ENCODE results near the gene PIEZO2.
"Not testable (repeated sequence)": the region's sequence is repeated elsewhere in the genome, so short reads cannot be mapped to it uniquely, and the experiment has no call there.

PIEZO2 gene

DNA sequence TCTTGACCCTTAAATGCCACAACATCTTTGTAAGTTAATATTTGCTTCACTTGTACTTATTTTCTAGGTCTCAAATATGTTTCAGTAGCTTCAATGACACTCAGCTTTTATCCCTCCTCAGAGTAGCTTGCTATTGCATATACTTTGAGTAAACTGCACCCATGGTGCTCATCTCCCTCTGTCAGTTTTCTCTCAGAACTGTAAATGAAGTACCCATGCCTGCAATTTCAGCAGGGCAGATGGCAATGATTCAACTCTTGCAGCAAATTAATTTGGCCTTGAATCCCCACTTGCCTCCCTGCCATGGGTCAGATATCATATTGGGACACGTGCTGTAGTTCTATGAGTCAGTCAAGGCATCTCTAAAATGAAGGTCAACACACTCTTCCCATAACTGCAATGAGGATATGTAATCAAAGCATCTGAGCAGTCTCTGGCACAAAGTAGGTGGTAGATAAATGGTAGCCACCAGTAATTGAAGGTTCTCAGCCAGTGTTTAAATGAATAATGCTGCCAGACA, 225.8 kb downstream of the PIEZO2 start:
- no peak for DNase-seq

DNA sequence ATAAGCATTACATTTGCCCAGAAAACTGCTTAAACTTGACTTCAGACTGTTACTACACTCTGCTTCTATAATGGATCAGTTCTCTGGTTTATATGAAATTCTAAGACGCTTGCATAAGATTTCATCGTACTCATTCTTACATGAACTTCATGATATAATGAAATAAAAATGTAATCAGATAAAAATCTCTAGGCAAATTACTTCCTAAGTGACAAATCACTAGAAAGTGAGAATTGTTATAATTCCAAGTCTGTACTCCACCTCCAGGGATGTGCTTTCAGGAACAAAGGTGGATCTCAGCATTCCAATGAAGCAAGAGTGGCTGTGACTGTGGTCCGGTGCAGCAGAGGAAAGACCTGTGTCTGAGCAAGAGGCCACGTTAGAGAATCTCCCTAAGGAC, 226.2 kb downstream of the PIEZO2 start:
- DNase-seq, result no peak

DNA sequence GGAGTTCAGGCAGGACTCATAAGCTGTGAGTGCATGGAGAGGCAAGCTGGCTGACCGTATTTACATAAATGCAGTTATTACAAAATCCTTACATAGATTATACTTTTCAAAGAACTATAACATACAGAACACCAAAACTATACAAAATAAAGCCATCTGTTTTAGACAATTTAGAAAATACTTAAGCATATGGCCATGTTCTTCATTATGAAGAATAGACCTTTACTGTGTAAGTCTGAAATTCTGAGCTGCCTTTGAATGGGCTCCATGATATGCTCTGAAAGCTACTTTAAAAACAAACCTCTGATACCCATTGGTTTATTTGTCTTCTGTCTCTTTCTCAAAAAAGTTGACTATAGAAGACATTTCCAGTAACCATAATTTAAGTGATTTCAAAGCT, 226.7 kb downstream of the PIEZO2 start:
- not testable (repeated sequence) for DNase-seq

DNA sequence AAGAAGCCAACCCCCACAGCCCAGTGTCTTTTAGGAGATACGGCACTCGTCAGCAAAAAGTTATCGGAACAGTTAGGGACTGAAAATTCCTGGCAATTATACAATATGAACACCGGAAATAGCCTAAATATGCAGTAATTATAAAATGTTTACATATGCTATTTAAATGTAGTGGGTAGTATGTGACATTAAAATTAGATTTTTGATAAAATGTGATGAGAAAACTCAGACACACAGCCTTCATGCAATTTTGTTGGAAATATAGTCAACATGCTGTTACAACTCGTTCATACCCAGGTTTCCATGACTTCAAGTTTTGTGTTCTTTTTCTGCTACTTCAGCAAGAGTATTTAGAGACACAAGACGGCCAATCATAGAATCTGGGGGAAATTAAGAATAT, 229.1 kb downstream of the PIEZO2 start:
- DNase-seq, result not testable (repeated sequence)

DNA sequence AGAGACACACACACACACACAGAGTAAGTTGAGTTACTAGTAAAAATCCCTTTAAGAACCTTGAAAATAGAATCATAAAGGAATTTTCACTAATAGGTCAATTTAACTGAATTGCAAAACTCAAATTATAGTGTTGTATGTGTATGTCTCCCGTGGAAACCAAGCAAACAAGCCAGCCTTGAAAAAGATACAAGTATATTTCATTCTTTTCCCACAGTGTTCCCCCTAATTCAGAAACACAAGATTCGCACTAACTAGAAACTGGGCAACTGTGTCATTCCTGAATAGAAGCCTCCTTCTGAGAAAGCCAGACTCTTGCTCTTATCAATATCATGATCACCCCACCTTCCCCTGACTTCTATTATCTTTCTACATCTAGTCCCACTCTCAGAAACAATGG, 229.5 kb downstream of the PIEZO2 start:
- no peak for DNase-seq

DNA sequence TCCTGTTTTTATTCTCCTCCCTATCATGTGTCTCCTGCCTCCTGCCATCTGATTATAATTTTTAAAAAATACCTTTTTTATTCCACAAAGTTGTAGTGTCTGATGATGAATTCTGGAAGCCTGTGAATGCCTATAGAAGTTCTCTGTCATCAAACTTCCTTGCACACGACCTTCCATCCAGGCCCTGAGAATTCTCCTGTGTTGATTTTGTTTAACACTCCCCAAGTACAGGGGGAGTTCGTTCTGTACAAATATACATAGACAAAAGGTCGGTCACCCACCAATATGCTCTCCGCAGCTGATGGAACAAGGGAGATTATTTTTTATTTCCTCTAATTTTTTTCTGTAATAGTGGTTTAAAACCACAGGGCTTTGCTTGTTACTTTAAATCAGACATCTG, 232.5 kb downstream of the PIEZO2 start:
- no peak for DNase-seq

DNA sequence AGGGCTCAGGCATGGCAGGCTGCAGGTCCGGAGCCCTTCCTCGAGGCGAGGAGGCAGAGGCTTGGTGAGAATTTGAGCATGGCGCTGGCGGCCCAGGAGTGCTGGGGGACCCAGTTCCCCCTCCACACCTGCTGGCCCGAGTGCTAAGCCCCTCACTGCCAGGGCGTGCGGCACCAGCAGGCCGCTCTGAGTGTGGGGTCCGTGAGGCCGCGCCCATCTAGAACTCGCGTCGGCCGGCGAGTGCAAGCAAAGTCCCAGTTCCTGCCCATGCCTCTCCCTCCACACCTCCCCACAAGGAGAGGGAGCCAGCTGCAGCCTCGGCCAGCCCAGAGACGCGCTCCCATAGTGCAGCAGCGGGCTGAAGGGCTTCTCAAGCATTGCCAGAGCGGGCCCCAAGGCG, 233.0 kb downstream of the PIEZO2 start:
- no peak for DNase-seq

DNA sequence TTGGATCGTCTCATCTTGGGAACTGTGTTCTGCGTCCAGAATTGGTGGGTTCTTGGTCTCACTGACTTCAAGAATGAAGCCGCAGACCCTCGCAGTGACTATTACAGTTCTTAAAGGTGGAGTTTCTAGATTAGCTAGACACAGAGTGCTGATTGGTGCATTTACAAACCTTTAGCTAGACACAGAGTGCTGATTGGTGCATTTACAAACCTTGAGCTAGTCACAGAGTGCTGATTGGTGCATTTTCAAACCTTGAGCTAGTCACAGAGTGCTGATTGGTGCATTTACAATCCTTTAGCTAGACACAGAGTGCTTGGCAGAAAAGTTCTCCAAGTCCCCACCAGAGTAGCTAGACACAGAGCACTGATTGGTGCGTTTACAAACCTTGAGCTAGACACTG, 233.6 kb downstream of the PIEZO2 start:
- not testable (repeated sequence) for DNase-seq

DNA sequence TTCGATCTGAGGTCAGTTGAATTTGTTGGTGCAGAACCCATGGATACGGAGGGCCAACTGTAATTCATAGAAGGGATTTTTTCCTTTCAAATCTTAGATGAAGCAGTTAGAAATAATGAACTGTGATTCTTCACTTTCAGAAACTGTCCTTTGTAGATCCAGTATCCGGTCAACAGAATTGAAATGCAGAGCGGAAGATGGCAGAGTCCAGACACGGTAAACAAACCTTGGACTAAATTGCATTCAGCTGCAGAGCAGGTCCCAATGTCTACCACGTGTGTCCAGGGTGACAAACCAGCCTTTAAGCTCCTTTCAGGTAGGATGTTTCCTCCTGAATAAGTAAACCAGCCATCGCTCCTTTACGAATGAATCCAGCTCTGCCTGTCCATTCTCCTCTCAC, 234.8 kb downstream of the PIEZO2 start:
- not testable (repeated sequence) for DNase-seq

DNA sequence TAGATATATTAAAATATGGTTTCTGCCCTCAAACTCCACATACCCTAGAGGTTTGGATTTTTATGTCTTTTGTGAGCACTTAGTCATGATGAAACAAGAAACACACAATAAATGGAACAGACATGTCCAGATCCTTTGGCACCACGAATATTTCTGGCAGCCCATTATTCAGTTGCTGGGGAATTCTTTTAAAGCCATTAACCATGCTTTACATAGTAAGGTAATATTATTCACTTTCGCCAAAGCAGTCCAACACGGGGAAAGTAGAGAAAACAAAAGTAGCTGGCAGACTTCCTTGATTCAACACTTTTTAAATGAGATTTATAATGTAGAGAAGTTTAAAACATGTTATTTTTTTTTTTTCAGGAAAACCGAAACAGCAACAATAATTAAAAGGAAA, 235.4 kb downstream of the PIEZO2 start:
- no peak for DNase-seq

DNA sequence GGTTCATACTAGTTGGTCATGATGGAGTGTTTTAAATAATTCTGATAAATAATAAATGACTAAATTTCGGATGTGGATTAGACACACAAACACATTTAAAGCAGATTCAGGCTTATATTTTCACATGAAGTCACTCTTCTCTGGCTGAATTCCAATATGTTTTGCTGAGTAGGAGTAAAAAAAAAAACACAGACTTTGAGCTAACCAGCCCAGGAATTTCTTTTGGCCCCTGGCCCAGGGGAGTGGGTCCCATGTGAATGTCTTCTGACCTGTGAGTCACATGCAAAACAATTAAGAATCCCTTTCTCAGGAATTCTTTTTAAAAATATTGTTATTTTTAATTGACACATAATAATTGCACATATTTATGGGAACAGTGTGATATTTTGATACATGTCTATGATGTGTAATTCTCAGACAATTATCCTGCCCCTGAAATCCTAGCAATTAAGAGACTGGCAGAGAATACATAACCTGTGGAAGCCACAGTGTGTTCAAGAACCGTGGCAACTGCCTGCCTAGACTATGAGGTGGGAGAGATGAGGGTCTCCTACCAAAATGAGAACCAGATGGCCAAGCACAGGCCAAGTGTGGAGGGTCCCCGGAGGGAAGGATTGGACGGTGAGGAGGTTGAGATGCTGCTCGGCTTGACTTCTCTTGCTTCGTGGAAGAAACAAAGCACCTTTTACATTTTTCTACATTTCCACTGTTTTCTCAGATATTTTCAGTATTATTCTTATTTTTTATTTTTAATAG, 236.4 kb downstream of the PIEZO2 start:
- DNase-seq, result no peak

DNA sequence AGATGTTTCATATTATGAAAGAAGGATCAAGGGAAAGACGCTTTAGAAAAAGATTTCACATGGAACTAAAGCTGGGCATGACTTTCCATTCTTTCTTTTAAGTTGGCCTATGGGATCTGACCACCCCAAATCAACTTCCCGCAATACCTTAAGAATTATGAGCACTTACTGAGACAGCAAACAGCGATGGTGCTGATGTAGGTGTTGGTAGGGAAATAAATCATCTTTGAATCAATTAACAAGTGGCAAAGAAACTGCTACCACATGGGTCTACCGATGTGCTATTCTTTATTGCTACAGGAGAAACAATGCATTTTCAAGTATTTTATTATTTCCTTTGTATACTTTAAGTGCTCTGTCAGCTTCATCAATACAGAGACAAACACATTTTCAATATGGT, 239.6 kb downstream of the PIEZO2 start:
- no peak for DNase-seq

DNA sequence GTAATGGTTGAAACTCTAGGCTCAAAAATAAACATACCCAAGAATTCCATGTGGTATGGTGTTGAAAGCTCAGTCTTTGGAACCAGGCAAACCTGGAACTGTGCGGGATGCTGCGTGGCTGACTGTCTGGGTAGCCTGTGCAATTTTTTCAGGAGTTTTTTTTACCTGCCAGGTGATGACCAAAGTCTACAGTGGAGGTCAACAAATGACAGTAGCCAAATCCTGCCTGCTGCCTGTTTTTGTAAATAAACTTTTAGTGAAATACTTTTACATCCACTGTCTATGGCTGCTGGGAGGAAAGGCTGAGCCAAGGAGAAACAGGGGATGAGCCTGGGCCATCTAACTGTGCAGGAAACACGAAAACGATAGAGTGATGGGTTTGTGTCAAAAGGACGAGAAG, 240.6 kb downstream of the PIEZO2 start:
- no peak for DNase-seq

DNA sequence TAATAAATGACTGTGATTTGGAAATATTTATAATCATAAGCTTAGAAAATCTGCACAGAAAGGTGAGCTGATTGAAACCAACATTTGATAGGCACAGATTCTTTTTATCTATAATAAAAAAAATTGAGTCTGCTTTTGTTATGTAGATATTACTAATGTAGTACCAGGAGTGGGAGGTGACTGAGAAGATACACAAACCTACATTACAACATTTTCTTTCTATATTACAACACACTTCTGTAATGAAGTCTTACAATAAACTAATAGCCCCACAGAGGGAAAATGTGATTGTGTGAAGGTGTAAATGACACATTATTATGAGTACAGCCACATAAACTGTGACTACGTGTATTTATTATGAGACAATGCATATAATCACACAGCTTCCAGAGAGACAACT, 241.6 kb downstream of the PIEZO2 start:
- no peak for DNase-seq

DNA sequence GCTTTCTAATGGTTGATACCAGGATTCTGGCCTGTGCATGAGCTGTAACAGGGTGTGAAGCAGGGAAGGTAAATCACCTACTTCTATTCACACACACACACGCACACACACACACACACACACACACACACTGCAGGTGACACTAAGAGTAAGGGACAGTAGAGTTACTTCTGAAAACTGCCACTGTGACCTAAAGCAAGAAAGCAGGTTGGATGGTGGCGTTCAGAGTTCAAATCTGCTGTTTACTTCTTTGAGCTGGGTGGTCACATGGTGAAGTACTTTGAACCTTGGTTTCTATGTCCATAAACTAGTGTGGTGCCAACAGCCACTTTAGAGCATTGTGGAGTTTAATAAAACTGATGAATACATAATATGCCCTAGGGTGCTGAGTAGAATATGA, 248.0 kb downstream of the PIEZO2 start:
- no peak for DNase-seq

DNA sequence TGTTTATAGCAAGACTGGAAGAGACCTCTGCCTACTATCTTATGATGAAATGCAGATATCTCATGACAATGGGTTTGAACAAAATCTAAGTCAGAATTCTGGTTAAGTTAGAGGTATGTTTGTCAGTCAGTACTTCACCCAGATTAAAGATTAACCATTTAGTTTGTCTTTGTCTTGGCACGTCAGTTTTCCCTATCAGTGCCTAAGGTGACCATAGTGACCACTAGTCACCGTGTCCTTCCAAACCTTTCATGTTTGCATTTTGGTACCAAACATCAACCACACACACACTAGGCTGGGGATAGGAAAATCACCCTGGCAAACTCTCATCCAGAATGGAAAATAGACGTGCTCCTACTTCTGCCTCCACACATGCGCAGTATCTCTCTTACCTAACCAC, 248.9 kb downstream of the PIEZO2 start:
- no peak for DNase-seq

DNA sequence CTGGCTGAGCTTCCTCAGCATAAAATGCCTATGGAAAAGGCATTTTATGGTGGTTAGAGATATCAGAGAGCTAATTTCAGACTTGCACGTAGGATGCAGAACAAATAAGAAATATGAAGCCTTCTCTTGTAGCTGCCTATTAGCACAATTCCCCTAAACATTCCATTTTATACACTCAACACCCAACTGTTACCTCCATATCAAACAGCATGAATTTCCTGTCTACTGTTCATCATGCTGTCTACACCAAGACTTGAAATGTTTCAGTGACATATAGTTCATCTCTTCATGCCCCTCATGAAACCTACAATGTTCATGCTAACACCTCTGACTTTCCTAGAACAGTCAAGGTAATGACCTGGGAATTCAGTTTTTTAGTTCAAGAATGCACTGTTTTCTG, 249.9 kb downstream of the PIEZO2 start:
- no peak for DNase-seq

DNA sequence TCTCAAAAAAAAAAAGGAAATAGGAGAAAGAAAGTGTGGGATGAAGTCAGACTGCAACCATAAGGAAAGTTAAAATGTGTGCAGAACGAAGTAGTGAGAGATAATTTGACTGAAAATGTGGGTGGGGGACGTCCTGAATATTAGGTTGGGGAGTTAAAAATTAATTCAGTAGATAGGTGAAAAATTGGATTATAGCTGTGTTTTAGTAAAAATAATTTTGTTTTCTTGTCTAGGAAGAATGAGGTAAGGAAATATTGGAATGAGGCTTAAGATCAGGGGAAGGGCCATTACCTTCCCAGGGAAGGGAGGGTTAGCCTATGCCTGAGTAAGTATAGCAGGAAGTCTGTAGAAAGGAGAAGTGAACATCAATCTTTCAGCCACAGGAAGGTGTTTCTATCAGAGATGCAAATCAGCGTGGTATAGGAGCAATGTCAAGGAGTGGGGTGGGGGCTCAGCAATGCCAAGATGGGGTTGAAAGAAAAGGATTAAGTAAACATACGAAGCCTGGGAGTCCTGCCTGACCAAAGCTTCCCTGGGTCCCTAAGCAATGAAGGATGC, 250.9 kb downstream of the PIEZO2 start:
- no peak for DNase-seq

DNA sequence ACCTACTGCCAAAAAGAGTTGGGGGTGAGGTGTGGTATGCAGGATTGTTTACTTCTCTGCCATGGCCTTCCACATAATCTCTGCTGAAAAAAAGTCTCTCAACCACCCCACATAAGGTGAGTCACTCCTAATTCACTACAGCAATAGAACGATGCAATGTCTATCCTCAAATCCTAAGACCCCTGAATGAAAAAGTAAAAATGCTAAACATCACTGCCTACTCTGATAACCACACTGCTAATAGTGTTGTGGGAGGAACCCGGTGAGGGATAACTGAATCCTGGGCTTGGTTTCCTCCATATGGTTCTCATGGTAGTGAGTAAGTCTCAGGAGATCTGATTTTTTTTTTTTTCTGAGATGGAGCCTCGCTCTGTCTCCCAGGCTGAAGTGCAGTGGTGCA, 252.5 kb downstream of the PIEZO2 start:
- no peak for DNase-seq

DNA sequence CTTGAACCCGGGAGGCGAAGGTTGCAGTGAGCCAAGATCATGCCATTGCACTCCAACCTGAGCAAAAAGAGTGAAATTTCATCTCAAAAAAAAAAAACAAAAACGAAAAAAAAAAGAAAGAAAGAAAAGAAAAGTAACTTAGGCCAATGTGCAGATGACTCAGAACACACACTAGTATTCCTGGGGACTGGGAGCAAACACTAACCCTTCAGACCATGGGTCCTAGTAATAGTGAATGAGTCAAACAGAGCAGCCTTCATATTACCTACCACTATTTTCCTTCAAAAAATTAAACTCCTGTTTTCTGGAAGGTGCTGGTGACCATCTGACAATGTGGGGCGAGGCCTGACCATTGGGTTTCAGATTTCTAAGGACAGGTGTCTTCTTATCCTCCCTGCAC, 253.4 kb downstream of the PIEZO2 start:
- no peak for DNase-seq

DNA sequence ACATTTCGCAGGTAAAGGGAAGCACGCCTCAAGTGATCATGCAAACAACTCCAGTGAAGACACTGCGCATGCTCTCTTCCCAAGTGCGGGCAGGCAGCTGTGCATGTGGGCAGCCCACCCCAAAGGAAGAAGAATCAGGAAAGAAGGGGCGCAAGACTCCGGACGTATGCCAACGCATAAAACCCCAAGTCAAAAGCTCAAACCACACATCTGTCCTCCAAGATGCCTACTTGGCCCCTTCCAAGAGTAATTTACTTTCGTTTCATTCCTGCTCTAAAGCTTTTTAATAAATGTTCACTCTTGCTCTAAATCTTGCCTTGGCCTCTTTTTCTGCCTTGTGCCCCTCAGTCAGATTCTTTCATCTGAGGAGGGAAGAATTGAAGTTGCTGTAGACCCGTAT, 254.9 kb downstream of the PIEZO2 start:
- no peak for DNase-seq

DNA sequence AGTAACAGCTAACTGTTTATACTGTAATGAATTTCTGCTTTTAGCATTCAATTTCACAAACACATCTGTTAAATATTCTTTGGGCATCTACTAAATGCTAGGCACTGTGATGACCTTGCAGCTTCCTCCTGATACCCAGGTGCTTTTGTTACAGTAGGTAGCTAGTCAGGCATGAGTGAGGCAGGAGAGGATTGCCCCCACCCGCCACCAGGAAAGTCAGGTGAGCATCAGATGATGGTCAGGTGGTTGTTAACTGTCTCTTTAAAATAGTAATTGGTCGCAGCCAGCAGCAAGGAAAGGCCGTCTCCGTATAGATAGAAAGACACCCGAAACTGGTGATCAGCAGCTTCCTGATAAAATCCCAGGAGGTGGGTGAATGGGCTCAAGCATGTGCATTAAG, 255.6 kb downstream of the PIEZO2 start:
- DNase-seq, result no peak

DNA sequence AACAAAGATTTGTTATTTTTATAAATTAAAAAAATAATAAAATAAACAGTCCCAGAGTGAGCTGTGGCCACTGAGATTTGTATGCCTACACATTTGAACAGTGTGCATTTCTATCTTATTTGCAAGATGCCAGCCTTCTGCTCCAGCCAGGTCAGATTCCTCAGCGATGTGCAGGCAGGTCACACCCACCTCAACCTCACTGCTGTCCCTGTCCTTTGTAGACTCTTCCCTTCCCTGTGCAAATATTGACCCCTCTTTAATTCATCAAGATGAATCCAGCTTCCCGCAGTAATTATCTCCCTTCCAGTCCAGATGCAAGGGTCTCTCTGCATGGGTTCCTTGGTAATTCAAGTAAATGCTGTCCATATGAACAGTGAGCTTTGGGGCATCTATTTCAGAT, 256.2 kb downstream of the PIEZO2 start:
- DNase-seq, result no peak

DNA sequence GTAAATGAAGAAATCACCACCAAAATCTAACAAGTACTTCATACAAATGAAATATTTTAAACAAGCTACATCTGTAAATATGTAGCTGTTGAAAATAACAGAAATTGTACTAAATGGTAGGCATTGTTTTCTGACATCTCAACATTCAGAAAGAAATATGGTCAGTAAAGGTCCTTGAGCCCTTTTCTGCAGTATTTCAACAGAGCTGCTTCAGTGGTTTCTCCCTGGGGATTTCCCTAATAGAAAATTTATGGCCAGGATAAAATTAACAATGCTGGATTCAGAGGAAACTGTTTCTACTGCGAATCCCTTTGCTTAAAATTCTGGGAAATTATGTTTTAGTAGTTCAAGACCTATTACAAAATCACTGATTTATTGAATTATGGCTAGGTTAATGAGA, 256.6 kb downstream of the PIEZO2 start:
- no peak for DNase-seq

DNA sequence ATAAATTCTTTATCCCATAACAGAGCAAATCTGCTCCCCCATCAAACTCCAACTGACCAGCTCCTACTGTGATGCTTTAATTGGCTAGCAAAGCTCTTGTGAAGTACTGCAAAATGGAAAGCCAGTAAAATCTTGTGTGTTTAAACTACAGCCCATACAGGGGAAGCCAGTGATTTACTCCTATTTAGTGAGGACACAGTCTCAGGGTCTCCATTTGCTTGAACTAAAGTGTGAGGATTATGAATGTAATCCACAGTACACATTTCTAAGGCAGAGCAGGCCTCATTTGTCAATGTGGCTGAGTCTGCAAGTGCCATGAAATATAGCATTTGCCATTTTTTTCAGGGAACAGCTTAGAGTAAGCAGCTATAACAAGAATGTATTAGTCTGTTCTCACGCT, 259.3 kb downstream of the PIEZO2 start:
- no peak for DNase-seq

All from SW 1271 (cell line).